Measurements from ENCODE around the gene ZNF274. TPM values are rescaled to one million over a fixed set of nuclear protein-coding genes. Genes with fewer than 3 reads are reported as not detected.

The ZNF274 gene
- total and polyA plus RNA-seq, 4 experiments from 2014 or later: 26.8 to 77.1 (median 55.9) TPM

DNA sequence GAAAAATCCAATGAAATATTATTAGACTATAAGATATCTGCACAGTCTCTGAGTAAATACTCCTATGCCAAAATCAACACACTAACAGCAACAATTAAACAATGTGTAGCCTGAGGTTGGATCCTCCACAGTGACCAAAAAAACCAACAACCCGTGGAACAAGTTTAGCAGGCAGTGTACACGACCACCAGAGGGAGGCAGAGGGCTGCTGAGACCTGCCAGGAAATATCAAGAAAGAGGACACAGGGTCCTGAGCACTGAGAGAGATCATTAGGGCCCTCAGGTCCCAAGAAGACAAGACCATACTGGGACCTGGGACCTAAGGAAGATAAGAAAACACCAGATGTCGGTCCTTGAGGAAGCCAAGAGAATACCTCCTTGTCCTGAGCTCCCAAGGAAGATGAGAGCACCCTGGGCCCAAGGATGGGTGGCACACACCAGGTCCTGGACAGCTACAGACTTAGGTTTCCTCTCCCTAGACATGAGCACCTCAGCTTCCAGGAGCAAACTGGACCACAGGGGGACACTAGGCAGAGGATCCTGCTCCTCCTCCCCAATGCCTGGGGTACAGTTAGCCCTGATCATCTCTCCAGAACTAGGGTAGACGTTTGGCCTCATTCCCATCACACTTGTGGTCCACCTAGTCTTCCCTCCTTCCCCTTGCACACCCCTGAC is 822 bp upstream of the ZNF274 start:
- CTCF ChIA-PET (ENCODE audit: partially characterized antibody): interaction anchor here (0.7 to 1.6 kb wide), 3 partner anchors 24 to 396 kb away, joined by 3 to 4 read pairs (median 3); no protein-coding TSS in a partner anchor
- peaks cover 0 to 91% (median 76%) of the 10 kb centered on the region in 8 donors for H3K9me3 Mint-ChIP-seq
- intact Hi-C loops (cut with micrococcal nuclease): loop anchor here (1.0 to 5.0 kb wide), 11 partner anchors 27 to 793 kb away; partner anchors contain the start of genes ZBTB45, ZNF324, ZNF324B and ZNF548

DNA sequence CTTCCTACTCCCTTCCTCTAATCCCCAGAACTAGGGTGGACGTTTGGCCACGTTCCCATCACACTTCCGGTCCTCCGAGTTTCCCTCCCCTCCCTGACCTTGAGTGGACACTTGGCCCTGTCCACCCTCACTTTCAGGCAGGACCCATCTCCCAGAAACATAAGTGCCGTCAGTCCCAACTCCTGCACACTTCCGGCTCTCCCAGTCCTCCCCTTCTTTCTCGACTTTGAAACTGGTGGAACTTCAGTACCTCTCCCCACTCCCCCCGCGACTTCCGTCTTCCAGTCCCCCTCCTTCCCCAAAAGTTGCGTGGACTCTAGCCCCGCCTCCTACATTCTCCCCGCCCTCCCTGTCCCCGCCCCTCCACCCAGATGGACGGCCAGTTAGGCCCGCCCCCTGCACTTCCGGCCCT is 278 bp upstream of the ZNF274 start:
- ChIA-PET CTCF (ENCODE audit: partially characterized antibody) (interaction anchor here (1.6 kb wide), 1 partner anchor 25 kb away, joined by 3 read pairs; no protein-coding TSS in a partner anchor), POLR2A (ENCODE audit: partially characterized antibody) (interaction anchor here (0.6 to 3.7 kb wide), 39 partner anchors 9 to 991 kb away, joined by 3 to 28 read pairs (median 6); partner anchors contain the start of genes CHMP2A, ERVK3-1, RPS5 and ZBTB45)
- DNase-seq: peak in 1 of 5 donors; percentile 92
- peaks cover 20% of the 10 kb centered on the region for H3K4me1 ChIP-seq (ENCODE audit: insufficient read depth, low read length)
- H3K4me3 ChIP-seq (ENCODE audit: low read length in 2 of 2): peak overlapping the region; percentile 53 to 100
- Mint-ChIP-seq H3K4me3 (peak overlapping the region; percentile 86 to 97 (median 92)), H3K9me3 (peaks cover 0 to 91% (median 76%) of the 10 kb centered on the region in 8 donors), H3K27ac (peak overlapping the region; percentile 97 to 99 (median 99)), H3K36me3 (peaks cover 58 to 61% of the 10 kb centered on the region in 2 donors), H3K4me1 (peaks cover 12 to 25% (median 18%) of the 10 kb centered on the region in 4 donors), H3K27me3 (no peaks in the 10 kb centered on the region)
- peak overlapping the region; percentile 97 for H3K27ac ChIP-seq (ENCODE audit: low read depth, low read length)
- intact Hi-C loops (cut with micrococcal nuclease): loop anchor here (1.0 to 5.0 kb wide), 11 partner anchors 28 to 793 kb away; partner anchors contain the start of genes ZBTB45, ZNF324, ZNF324B and ZNF548
- H3K9me3 ChIP-seq (ENCODE audit: control insufficient read depth in 1 of 2, low read length in 2 of 2): peaks cover 20 to 48% of the 10 kb centered on the region in 2 donors
- H3K36me3 ChIP-seq (ENCODE audit: insufficient read depth, low read length): peaks cover 19% of the 10 kb centered on the region
- no peaks in the 10 kb centered on the region for H3K27me3 ChIP-seq (ENCODE audit: insufficient read depth, low read length)

More for the DNA sequence above, 822 bp upstream of the ZNF274 start:
- no peaks in the 10 kb centered on the region for H3K27me3 Mint-ChIP-seq
- peak overlapping the region; percentile 97 to 99 (median 99) for H3K27ac Mint-ChIP-seq
- POLR2A ChIA-PET (ENCODE audit: partially characterized antibody): interaction anchor here (0.7 to 3.7 kb wide), 11 partner anchors 11 to 548 kb away, joined by 3 to 27 read pairs (median 6); partner anchors contain the start of genes ERVK3-1, ZBTB45, ZNF132 and ZNF497
- Histone ChIP-seq H3K4me1 (ENCODE audit: insufficient read depth, low read length) (peaks cover 20% of the 10 kb centered on the region), H3K4me3 (ENCODE audit: low read length in 2 of 2) (peak overlapping the region; percentile 53 to 100), H3K27ac (ENCODE audit: low read depth, low read length) (peak overlapping the region; percentile 97), H3K9me3 (ENCODE audit: control insufficient read depth in 1 of 2, low read length in 2 of 2) (peaks cover 20 to 45% of the 10 kb centered on the region in 2 donors), H3K36me3 (ENCODE audit: insufficient read depth, low read length) (peaks cover 14% of the 10 kb centered on the region), H3K27me3 (ENCODE audit: insufficient read depth, low read length) (no peaks in the 10 kb centered on the region)
- H3K4me1 Mint-ChIP-seq: peaks cover 12 to 25% (median 18%) of the 10 kb centered on the region in 4 donors
- H3K36me3 Mint-ChIP-seq: peaks cover 56 to 59% of the 10 kb centered on the region in 2 donors
- peak overlapping the region; percentile 86 to 97 (median 92) for H3K4me3 Mint-ChIP-seq
- DNase-seq: peak; percentile 45 to 68 (median 49)

DNA sequence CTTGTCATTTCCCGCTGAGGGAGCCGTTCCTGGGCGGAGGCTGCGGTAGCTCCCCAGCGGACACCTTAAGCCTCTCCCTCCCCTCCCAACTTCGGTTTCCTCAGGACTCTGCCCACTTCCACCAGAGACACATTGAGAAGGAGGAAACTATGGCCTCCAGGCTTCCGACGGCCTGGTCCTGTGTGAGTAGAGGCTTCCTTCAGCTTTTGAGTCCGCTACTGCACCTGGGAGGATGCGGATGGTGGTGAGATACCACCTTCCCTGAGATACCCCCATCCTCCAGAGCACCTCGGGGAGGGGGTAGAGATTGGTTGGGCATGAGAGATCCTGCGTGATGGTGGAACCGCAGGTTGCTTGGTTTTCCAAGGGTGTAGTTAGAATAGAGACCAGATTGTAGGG is 955 bp downstream of the ZNF274 start:
- ChIA-PET POLR2A (ENCODE audit: partially characterized antibody) (interaction anchor here (0.7 to 3.7 kb wide), 33 partner anchors 9 to 993 kb away, joined by 3 to 28 read pairs (median 7); partner anchors contain the start of genes CHMP2A, ERVK3-1, RPS5 and ZBTB45), CTCF (ENCODE audit: partially characterized antibody) (interaction anchor here (1.0 kb wide), 1 partner anchor 864 kb away, joined by 3 read pairs; the partner anchor contains the start of gene ZNF543)
- Histone ChIP-seq H3K9me3 (ENCODE audit: control insufficient read depth in 1 of 2, low read length in 2 of 2) (peaks cover 20 to 42% of the 10 kb centered on the region in 2 donors), H3K36me3 (ENCODE audit: insufficient read depth, low read length) (peaks cover 23% of the 10 kb centered on the region), H3K4me3 (ENCODE audit: low read length in 2 of 2) (peak overlapping the region; percentile 97 to 100), H3K27ac (ENCODE audit: low read depth, low read length) (peak overlapping the region; percentile 97), H3K27me3 (ENCODE audit: insufficient read depth, low read length) (no peaks in the 10 kb centered on the region), H3K4me1 (ENCODE audit: insufficient read depth, low read length) (peaks cover 20% of the 10 kb centered on the region)
- peak overlapping the region; percentile 86 to 97 (median 92) for H3K4me3 Mint-ChIP-seq
- DNase-seq: no peak
- H3K27me3 Mint-ChIP-seq: no peaks in the 10 kb centered on the region
- intact Hi-C loops (cut with micrococcal nuclease): loop anchor here (1.0 to 5.0 kb wide), 12 partner anchors 29 to 657 kb away; partner anchors contain the start of genes ERVK3-1, ZNF324, ZNF544 and ZNF549
- H3K27ac Mint-ChIP-seq: peak overlapping the region; percentile 97 to 99 (median 99)
- H3K9me3 Mint-ChIP-seq: peaks cover 0 to 90% (median 73%) of the 10 kb centered on the region in 8 donors
- H3K4me1 Mint-ChIP-seq: peaks cover 12 to 25% (median 18%) of the 10 kb centered on the region in 4 donors
- H3K36me3 Mint-ChIP-seq: peaks cover 61 to 63% of the 10 kb centered on the region in 2 donors

DNA sequence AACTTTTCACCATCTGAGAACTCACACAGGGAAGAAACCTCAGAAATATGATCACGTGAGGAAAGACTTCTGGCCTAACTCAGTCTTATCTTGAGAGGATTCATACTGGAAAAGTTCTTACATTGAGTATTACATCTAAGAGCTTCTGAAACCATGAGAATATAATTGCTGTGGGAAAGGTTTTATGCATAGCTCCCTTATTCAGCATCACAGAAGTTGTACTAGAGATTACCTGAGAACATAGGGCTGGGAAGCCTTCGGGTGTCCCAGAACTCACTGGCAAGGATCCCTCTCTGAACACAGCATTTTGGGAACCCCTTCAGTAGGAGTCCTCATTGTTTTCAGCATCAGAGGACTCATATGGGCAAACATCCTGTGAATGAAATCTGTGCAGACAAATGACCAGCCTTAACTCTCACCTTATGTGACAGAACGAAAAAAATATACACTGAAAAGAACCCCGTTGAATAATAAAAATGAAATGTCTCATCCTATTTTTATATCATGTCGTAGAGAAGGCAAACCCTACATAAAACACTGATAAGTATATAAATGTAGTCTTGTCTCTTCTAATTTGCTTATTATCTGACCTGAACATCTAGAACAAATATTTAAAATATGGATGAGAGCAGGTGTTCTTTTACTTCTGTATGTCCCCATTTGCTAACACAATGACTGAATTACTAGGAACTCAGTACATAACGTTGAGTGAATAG is 14.2 kb downstream of the ZNF274 start:
- Histone ChIP-seq H3K27ac (ENCODE audit: low read depth, low read length) (no peak overlapping the region), H3K27me3 (ENCODE audit: insufficient read depth, low read length) (no peaks in the 10 kb centered on the region), H3K36me3 (ENCODE audit: insufficient read depth, low read length) (peaks cover 64% of the 10 kb centered on the region), H3K4me3 (ENCODE audit: low read length in 2 of 2) (peak overlapping the region in 1 of 2 donors; percentile 0), H3K4me1 (ENCODE audit: insufficient read depth, low read length) (no peaks in the 10 kb centered on the region), H3K9me3 (ENCODE audit: control insufficient read depth in 1 of 2, low read length in 2 of 2) (peaks cover 32 to 76% of the 10 kb centered on the region in 2 donors)
- intact Hi-C loops (cut with micrococcal nuclease): no loop called here
- H3K9me3 Mint-ChIP-seq: peaks cover 3 to 96% (median 89%) of the 10 kb centered on the region in 8 donors
- no peak overlapping the region for H3K27ac Mint-ChIP-seq
- DNase-seq: peak in 4 of 5 donors; percentile 9 to 18 (median 13)
- H3K36me3 Mint-ChIP-seq: peaks cover 74 to 81% of the 10 kb centered on the region in 2 donors
- peak overlapping the region in 2 of 8 donors; percentile 20 to 25 for H3K4me3 Mint-ChIP-seq
- ChIA-PET POLR2A (ENCODE audit: partially characterized antibody) (interaction anchor here (2.2 kb wide), 1 partner anchor 13 kb away, joined by 7 read pairs; no protein-coding TSS in a partner anchor), CTCF (ENCODE audit: partially characterized antibody) (no interaction called here)
- peaks cover 0 to 3% (median 0%) of the 10 kb centered on the region in 4 donors for H3K4me1 Mint-ChIP-seq
- no peaks in the 10 kb centered on the region for H3K27me3 Mint-ChIP-seq

DNA sequence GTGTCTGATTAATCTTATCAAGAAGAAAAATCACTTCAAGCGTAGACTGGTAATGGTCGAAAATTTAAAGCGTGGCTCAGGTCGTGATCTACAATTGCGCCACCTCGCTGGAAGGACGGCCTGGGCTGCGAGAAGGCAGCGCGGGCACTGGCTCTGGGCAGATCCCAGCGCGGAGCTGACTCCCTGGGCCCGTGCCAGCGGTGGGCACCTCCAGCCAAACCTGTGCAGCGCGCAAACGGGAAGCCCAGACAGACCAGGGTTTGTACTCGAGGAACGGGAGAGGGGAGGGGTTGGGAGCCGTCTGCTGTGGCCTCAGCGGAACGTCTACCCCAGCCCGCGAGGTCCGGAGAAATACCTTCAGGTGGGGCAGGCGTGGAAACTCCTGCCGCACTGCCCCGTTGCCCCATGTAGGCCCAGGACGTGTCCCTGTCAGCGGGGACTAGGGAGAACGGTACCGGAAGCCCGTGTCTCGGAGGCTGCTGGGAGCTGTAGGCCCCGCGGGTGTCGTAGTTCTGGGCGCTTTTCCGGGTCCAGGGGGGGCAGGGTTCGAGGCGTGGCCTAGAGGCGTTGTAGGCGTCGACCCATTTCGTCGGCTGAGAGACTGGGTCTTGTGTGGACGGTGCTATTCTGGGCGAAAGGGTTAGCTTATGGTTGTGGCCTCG is 21.1 kb downstream of the ZNF274 start:
- CTCF ChIA-PET (ENCODE audit: partially characterized antibody): no interaction called here
- Histone ChIP-seq H3K27me3 (ENCODE audit: insufficient read depth, low read length) (no peaks in the 10 kb centered on the region), H3K36me3 (ENCODE audit: insufficient read depth, low read length) (peaks cover 57% of the 10 kb centered on the region), H3K4me3 (ENCODE audit: low read length in 2 of 2) (no peak overlapping the region), H3K4me1 (ENCODE audit: insufficient read depth, low read length) (no peaks in the 10 kb centered on the region), H3K9me3 (ENCODE audit: control insufficient read depth in 1 of 2, low read length in 2 of 2) (peaks cover 34 to 90% of the 10 kb centered on the region in 2 donors), H3K27ac (ENCODE audit: low read depth, low read length) (no peak overlapping the region)
- H3K27ac Mint-ChIP-seq: no peak overlapping the region
- H3K27me3 Mint-ChIP-seq: no peaks in the 10 kb centered on the region
- intact Hi-C loops (cut with micrococcal nuclease): no loop called here
- H3K9me3 Mint-ChIP-seq: peaks cover 2 to 99% (median 94%) of the 10 kb centered on the region in 8 donors
- POLR2A ChIA-PET (ENCODE audit: partially characterized antibody): interaction anchor here (2.4 to 3.1 kb wide), 2 partner anchors 21 kb away, joined by 10 read pairs; partner anchors contain the start of gene ZNF274
- peaks cover 81 to 82% of the 10 kb centered on the region in 2 donors for H3K36me3 Mint-ChIP-seq
- no peak overlapping the region for H3K4me3 Mint-ChIP-seq
- DNase-seq: no peak
- H3K4me1 Mint-ChIP-seq: peaks cover 0 to 5% (median under 1%) of the 10 kb centered on the region in 4 donors

DNA sequence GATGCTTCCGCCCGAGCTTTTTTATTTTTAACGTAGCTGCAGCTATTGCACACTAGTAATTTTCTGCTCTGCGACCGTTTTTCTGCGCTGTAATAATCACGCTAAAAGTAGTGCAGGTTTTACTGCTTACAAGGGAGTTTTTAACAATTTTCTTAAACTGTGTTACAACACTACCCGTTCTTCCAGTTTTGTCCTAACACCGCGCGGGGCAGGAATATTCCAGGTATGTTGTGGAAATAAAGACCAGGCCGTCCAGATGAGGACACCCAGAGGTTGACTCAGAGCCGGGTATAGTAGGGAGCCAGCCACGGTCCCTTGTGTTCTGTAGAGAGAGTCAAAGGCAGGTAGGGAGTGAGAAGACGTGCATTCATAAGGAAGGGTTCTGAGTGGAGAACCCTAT is 21.7 kb downstream of the ZNF274 start:
- Histone ChIP-seq H3K27ac (ENCODE audit: low read depth, low read length) (no peak overlapping the region), H3K4me1 (ENCODE audit: insufficient read depth, low read length) (no peaks in the 10 kb centered on the region), H3K9me3 (ENCODE audit: control insufficient read depth in 1 of 2, low read length in 2 of 2) (peaks cover 34 to 90% of the 10 kb centered on the region in 2 donors), H3K36me3 (ENCODE audit: insufficient read depth, low read length) (peaks cover 63% of the 10 kb centered on the region), H3K27me3 (ENCODE audit: insufficient read depth, low read length) (no peaks in the 10 kb centered on the region), H3K4me3 (ENCODE audit: low read length in 2 of 2) (peak overlapping the region in 1 of 2 donors; percentile 8)
- Mint-ChIP-seq H3K27ac (no peak overlapping the region), H3K27me3 (no peaks in the 10 kb centered on the region), H3K4me3 (peak overlapping the region in 1 of 8 donors; percentile 61), H3K4me1 (peaks cover 0 to 5% (median 1%) of the 10 kb centered on the region in 4 donors), H3K36me3 (peaks cover 83 to 85% of the 10 kb centered on the region in 2 donors), H3K9me3 (peaks cover 2 to 99% (median 95%) of the 10 kb centered on the region in 8 donors)
- intact Hi-C loops (cut with micrococcal nuclease): no loop called here
- POLR2A ChIA-PET (ENCODE audit: partially characterized antibody): interaction anchor here (3.1 kb wide), 1 partner anchor 21 kb away, joined by 10 read pairs; the partner anchor contains the start of gene ZNF274
- CTCF ChIA-PET (ENCODE audit: partially characterized antibody): no interaction called here
- DNase-seq: no peak
